ENCODE results near the gene KBTBD3.
"Not testable (repeated sequence)": the region's sequence is repeated elsewhere in the genome, so short reads cannot be mapped to it uniquely, and the experiment has no call there.

KBTBD3 gene

GRCh38 chr11:106059617-106060016 is 17.5 kb downstream of the KBTBD3 start:
- Histone ChIP-seq H3K27me3 (ENCODE audit: control insufficient read depth, insufficient read depth, low read length) (no peaks in the 10 kb centered on the region), H3K36me3 (ENCODE audit: control insufficient read depth, insufficient read depth, low read length) (no peaks in the 10 kb centered on the region), H3K9ac (ENCODE audit: low read depth, low read length) (no peak overlapping the region), H3K9me3 (ENCODE audit: control insufficient read depth, insufficient read depth, low read length) (no peaks in the 10 kb centered on the region), H3K4me3 (ENCODE audit: low read depth, low read length) (no peak overlapping the region), H3K27ac (ENCODE audit: low read depth, low read length) (no peak overlapping the region), H3K4me1 (ENCODE audit: control insufficient read depth, insufficient read depth, low read length) (peaks cover 9% of the 10 kb centered on the region; the same call in 1 of the 2 replicates)

- not testable (repeated sequence) for H3K4me3 ChIP-seq (ENCODE audit: low read depth, low read length); H3K27ac ChIP-seq (ENCODE audit: low read depth, low read length); H3K27me3 ChIP-seq (ENCODE audit: control insufficient read depth, insufficient read depth, low read length); H3K36me3 ChIP-seq (ENCODE audit: control insufficient read depth, insufficient read depth, low read length); H3K4me1 ChIP-seq (ENCODE audit: control insufficient read depth, insufficient read depth, low read length); H3K9me3 ChIP-seq (ENCODE audit: control insufficient read depth, insufficient read depth, low read length); H3K9ac ChIP-seq (ENCODE audit: low read depth, low read length)
These were observed 18.8 kb downstream of the KBTBD3 start for GRCh38 chr11:106058377-106058776.

GRCh38 chr11:106051103-106051502 is 26.0 kb downstream of the KBTBD3 start:
- no peak overlapping the region for H3K9ac ChIP-seq (ENCODE audit: low read depth, low read length)
- H3K36me3 ChIP-seq (ENCODE audit: control insufficient read depth, insufficient read depth, low read length), result no peaks in the 10 kb centered on the region
- no peak overlapping the region for H3K4me3 ChIP-seq (ENCODE audit: low read depth, low read length)
- H3K4me1 ChIP-seq (ENCODE audit: control insufficient read depth, insufficient read depth, low read length), result peaks cover 6% of the 10 kb centered on the region; the same call in 1 of the 2 replicates
- no peak overlapping the region for H3K27ac ChIP-seq (ENCODE audit: low read depth, low read length)
- H3K27me3 ChIP-seq (ENCODE audit: control insufficient read depth, insufficient read depth, low read length), result no peaks in the 10 kb centered on the region
- no peaks in the 10 kb centered on the region for H3K9me3 ChIP-seq (ENCODE audit: control insufficient read depth, insufficient read depth, low read length)

- no peaks in the 10 kb centered on the region for H3K9me3 ChIP-seq (ENCODE audit: control insufficient read depth, insufficient read depth, low read length)
- no peaks in the 10 kb centered on the region for H3K27me3 ChIP-seq (ENCODE audit: control insufficient read depth, insufficient read depth, low read length)
- no peak overlapping the region for H3K9ac ChIP-seq (ENCODE audit: low read depth, low read length)
- H3K27ac ChIP-seq (ENCODE audit: low read depth, low read length), result no peak overlapping the region
- H3K36me3 ChIP-seq (ENCODE audit: control insufficient read depth, insufficient read depth, low read length), result no peaks in the 10 kb centered on the region
- H3K4me1 ChIP-seq (ENCODE audit: control insufficient read depth, insufficient read depth, low read length), result peaks cover 6% of the 10 kb centered on the region; the same call in 1 of the 2 replicates
- H3K4me3 ChIP-seq (ENCODE audit: low read depth, low read length), result no peak overlapping the region
These were observed 27.2 kb downstream of the KBTBD3 start for GRCh38 chr11:106049727-106050476.

GRCh38 chr11:106047631-106048030 is 29.5 kb downstream of the KBTBD3 start:
- Histone ChIP-seq H3K36me3 (ENCODE audit: control insufficient read depth, insufficient read depth, low read length) (no peaks in the 10 kb centered on the region), H3K27ac (ENCODE audit: low read depth, low read length) (no peak overlapping the region), H3K27me3 (ENCODE audit: control insufficient read depth, insufficient read depth, low read length) (no peaks in the 10 kb centered on the region)

GRCh38 chr11:106043540-106043939 is 33.6 kb downstream of the KBTBD3 start:
- Histone ChIP-seq H3K9me3 (ENCODE audit: control insufficient read depth, insufficient read depth, low read length) (no peaks in the 10 kb centered on the region), H3K9ac (ENCODE audit: low read depth, low read length) (no peak overlapping the region), H3K27ac (ENCODE audit: low read depth, low read length) (no peak overlapping the region), H3K27me3 (ENCODE audit: control insufficient read depth, insufficient read depth, low read length) (no peaks in the 10 kb centered on the region), H3K4me3 (ENCODE audit: low read depth, low read length) (no peak overlapping the region), H3K36me3 (ENCODE audit: control insufficient read depth, insufficient read depth, low read length) (no peaks in the 10 kb centered on the region), H3K4me1 (ENCODE audit: control insufficient read depth, insufficient read depth, low read length) (no peaks in the 10 kb centered on the region)

More at GRCh38 chr11:106047631-106048030, 29.5 kb downstream of the KBTBD3 start:
- no peaks in the 10 kb centered on the region for H3K9me3 ChIP-seq (ENCODE audit: control insufficient read depth, insufficient read depth, low read length)
- no peak overlapping the region for H3K4me3 ChIP-seq (ENCODE audit: low read depth, low read length)
- H3K9ac ChIP-seq (ENCODE audit: low read depth, low read length), result no peak overlapping the region
- peaks cover 6% of the 10 kb centered on the region; the same call in 1 of the 2 replicates for H3K4me1 ChIP-seq (ENCODE audit: control insufficient read depth, insufficient read depth, low read length)

GRCh38 chr11:106032861-106033260 is 44.3 kb downstream of the KBTBD3 start:
- Histone ChIP-seq H3K36me3 (ENCODE audit: control insufficient read depth, insufficient read depth, low read length) (no peaks in the 10 kb centered on the region), H3K4me3 (ENCODE audit: low read depth, low read length) (no peak overlapping the region), H3K4me1 (ENCODE audit: control insufficient read depth, insufficient read depth, low read length) (no peaks in the 10 kb centered on the region), H3K27me3 (ENCODE audit: control insufficient read depth, insufficient read depth, low read length) (no peaks in the 10 kb centered on the region), H3K9ac (ENCODE audit: low read depth, low read length) (no peak overlapping the region), H3K27ac (ENCODE audit: low read depth, low read length) (no peak overlapping the region), H3K9me3 (ENCODE audit: control insufficient read depth, insufficient read depth, low read length) (no peaks in the 10 kb centered on the region)

GRCh38 chr11:106031936-106032335 is 45.2 kb downstream of the KBTBD3 start:
- H3K4me1 ChIP-seq (ENCODE audit: control insufficient read depth, insufficient read depth, low read length), result no peaks in the 10 kb centered on the region
- no peak overlapping the region for H3K27ac ChIP-seq (ENCODE audit: low read depth, low read length)
- H3K27me3 ChIP-seq (ENCODE audit: control insufficient read depth, insufficient read depth, low read length), result no peaks in the 10 kb centered on the region
- H3K9ac ChIP-seq (ENCODE audit: low read depth, low read length), result no peak overlapping the region
- H3K4me3 ChIP-seq (ENCODE audit: low read depth, low read length), result no peak overlapping the region
- 0 out of 2 replicates have a peak, but pooled peaks cover under 1% of the 10 kb centered on the region for H3K9me3 ChIP-seq (ENCODE audit: control insufficient read depth, insufficient read depth, low read length)
- no peaks in the 10 kb centered on the region for H3K36me3 ChIP-seq (ENCODE audit: control insufficient read depth, insufficient read depth, low read length)

- Histone ChIP-seq H3K36me3 (ENCODE audit: control insufficient read depth, insufficient read depth, low read length) (no peaks in the 10 kb centered on the region), H3K27ac (ENCODE audit: low read depth, low read length) (no peak overlapping the region), H3K4me1 (ENCODE audit: control insufficient read depth, insufficient read depth, low read length) (no peaks in the 10 kb centered on the region), H3K4me3 (ENCODE audit: low read depth, low read length) (no peak overlapping the region), H3K9me3 (ENCODE audit: control insufficient read depth, insufficient read depth, low read length) (0 out of 2 replicates have a peak, but pooled peaks cover 2% of the 10 kb centered on the region), H3K27me3 (ENCODE audit: control insufficient read depth, insufficient read depth, low read length) (no peaks in the 10 kb centered on the region), H3K9ac (ENCODE audit: low read depth, low read length) (no peak overlapping the region)
These were observed 45.8 kb downstream of the KBTBD3 start for GRCh38 chr11:106031202-106031810.

GRCh38 chr11:106030609-106031008 is 46.5 kb downstream of the KBTBD3 start:
- no peaks in the 10 kb centered on the region for H3K4me1 ChIP-seq (ENCODE audit: control insufficient read depth, insufficient read depth, low read length)
- H3K9me3 ChIP-seq (ENCODE audit: control insufficient read depth, insufficient read depth, low read length), result 0 out of 2 replicates have a peak, but pooled peaks cover 2% of the 10 kb centered on the region
- H3K4me3 ChIP-seq (ENCODE audit: low read depth, low read length), result no peak overlapping the region
- H3K27me3 ChIP-seq (ENCODE audit: control insufficient read depth, insufficient read depth, low read length), result no peaks in the 10 kb centered on the region
- H3K9ac ChIP-seq (ENCODE audit: low read depth, low read length), result no peak overlapping the region
- H3K36me3 ChIP-seq (ENCODE audit: control insufficient read depth, insufficient read depth, low read length), result no peaks in the 10 kb centered on the region
- H3K27ac ChIP-seq (ENCODE audit: low read depth, low read length), result no peak overlapping the region

- H3K9ac ChIP-seq (ENCODE audit: low read depth, low read length), result no peak overlapping the region
These were observed 54.3 kb downstream of the KBTBD3 start for GRCh38 chr11:106022795-106023275.

More at GRCh38 chr11:106022795-106023275, 54.3 kb downstream of the KBTBD3 start:
- no peaks in the 10 kb centered on the region for H3K36me3 ChIP-seq (ENCODE audit: control insufficient read depth, insufficient read depth, low read length)
- H3K9me3 ChIP-seq (ENCODE audit: control insufficient read depth, insufficient read depth, low read length), result 0 out of 2 replicates have a peak, but pooled peaks cover 2% of the 10 kb centered on the region
- peak overlapping the region; percentile 81 for H3K27ac ChIP-seq (ENCODE audit: low read depth, low read length)
- peak overlapping the region; percentile 56 for H3K4me3 ChIP-seq (ENCODE audit: low read depth, low read length)
- H3K27me3 ChIP-seq (ENCODE audit: control insufficient read depth, insufficient read depth, low read length), result no peaks in the 10 kb centered on the region
- peaks cover 9% of the 10 kb centered on the region for H3K4me1 ChIP-seq (ENCODE audit: control insufficient read depth, insufficient read depth, low read length)

All from HUES48 (cell line).